LoVo (cell line): Measurements from ENCODE around the gene GABARAPL1.
A peak's percentile ranks its signal among the peaks of the same experiment; 100 is the strongest.

Experiments used
- DNase-seq: peaks from one replicate; pipeline ENCODE4 v3.0.0-alpha.2; 2016; ENCODE audit warnings: low spot score

The GABARAPL1 gene

DNA sequence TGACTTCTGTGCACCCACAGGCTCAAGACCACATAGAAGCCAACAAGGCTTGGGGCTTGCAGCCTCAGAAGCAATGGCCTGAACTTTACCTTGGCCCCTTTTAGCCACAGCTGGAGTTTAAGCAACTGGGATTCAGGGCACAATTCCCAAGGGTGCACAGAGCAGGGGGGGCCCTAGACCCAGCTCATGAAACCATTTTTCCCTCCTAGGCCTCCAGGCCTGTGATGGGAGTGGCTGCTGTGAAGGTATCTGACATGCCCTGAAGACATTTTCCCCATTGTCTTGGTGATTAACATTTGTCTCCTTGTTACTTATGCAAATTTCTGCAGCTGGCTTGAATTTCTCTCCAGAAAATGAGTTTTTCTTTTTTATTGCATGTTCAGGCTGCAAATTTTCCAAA lies 21.9 kb downstream of the GABARAPL1 start:
- no peak for DNase-seq

- peak; percentile 67 for DNase-seq
Measured at GRCh38 chr12:10235761-10236631, 23.3 kb downstream of the GABARAPL1 start.

DNA sequence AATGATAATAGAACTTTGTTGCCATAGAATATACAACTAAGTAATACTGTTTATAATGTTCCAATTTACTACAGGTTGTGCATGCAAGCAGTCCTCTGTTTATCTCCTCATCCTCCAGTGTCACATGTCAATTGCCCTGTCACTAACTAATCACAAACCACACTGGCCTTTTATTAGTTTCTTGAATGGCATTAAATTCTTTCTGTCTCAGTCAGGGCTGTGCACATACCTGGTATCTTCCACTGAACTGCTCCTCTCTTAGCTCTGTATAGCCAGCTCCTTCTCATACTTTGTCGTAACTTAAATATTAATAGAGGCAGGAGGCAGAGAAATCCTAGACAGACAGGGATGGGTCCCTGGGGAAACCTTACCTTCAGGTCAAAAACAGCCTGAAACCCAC lies 24.0 kb downstream of the GABARAPL1 start:
- no peak for DNase-seq

DNA sequence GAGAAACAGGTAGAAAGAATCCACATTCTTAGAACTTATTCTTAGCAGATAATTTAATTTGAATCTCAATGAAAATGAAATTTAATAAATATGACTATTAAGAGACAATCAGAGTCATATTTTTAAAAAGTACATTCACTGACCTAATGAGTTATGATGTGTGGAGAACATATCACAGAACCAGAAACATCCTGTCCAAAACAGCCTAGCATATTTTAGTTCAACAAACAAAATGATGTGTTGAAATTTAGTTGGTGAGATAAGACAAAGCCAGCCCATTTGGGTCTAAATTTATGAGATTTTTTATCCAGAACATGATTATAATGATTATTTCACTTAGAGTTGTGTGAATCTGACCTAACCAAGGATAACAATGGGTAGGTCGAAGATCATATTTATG lies 25.8 kb downstream of the GABARAPL1 start:
- DNase-seq = no peak

GRCh38 chr12:10241290-10241689 lies 28.6 kb downstream of the GABARAPL1 start:
- DNase-seq = no peak

DNA sequence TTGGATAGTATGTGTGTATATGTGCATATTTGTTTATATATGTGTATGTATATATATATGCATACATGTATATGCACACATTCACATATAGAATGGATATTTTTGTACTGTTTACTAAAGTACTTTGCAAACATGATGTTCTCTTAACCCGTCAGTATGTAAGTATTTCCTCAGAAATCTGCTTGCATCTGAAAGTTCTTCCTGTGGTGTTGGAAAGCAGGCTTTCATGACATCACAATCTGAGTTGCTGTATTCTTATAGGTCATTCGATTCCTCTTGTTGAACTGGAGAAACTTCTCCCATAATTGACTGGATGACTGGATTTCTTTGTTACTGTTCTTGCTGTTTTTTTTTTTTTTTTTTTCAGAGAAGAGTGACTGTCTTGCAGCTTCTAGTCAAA lies 29.1 kb downstream of the GABARAPL1 start:
- DNase-seq = no peak

DNA sequence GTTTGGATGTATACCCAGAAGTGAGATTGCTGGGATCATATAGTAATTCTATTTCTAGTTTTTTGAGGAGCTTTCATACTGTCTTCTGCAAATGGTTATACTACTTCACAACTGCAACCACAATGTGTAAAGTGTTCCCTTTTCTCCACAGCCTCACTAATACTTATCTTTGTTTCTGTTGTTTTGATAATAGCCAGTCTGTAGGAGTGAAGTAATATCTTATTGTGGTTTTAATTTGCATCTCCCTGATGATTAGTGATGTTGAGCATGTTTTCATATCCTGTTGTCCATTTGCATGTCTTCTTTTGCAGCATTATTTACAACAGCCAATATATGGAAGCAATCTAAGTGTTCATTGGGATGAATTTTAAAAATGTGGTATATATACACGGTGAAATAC lies 29.9 kb downstream of the GABARAPL1 start:
- DNase-seq = no peak

- no peak for DNase-seq
Measured at GRCh38 chr12:10243818-10244520, 31.3 kb downstream of the GABARAPL1 start.

- DNase-seq = no peak
Measured at GRCh38 chr12:10247436-10248058, 34.9 kb downstream of the GABARAPL1 start.

- DNase-seq = no peak
Measured at GRCh38 chr12:10249690-10250455, 37.2 kb downstream of the GABARAPL1 start.

GRCh38 chr12:10251669-10252068 lies 39.0 kb downstream of the GABARAPL1 start:
- no peak for DNase-seq

- no peak for DNase-seq
Measured at GRCh38 chr12:10252201-10252600, 39.5 kb downstream of the GABARAPL1 start.

- DNase-seq = no peak
Measured at GRCh38 chr12:10256064-10256463, 43.4 kb downstream of the GABARAPL1 start.

- DNase-seq = no peak
Measured at GRCh38 chr12:10260927-10261326, 48.2 kb downstream of the GABARAPL1 start.

GRCh38 chr12:10268037-10268436 lies 55.4 kb downstream of the GABARAPL1 start:
- DNase-seq = no peak

- DNase-seq = no peak
Measured at GRCh38 chr12:10272467-10272866, 59.8 kb downstream of the GABARAPL1 start.
